Panc1 (cell line): ENCODE results near the gene IZUMO4. TPM values are rescaled to one million over a fixed set of nuclear protein-coding genes. Genes with fewer than 3 reads are reported as not detected.

Experiments
- ATAC-seq: fragments of 200-7000 bp; cut with Tn5 transposase; 2 replicates; pipeline ENCODE4 v1.9.1; 2020; ENCODE audit warnings: mild to moderate bottlenecking, moderate library complexity
- BruUV-seq: library from RNA; stranded (reverse); fragments of 400-500 nt; replicated peaks from 2 replicates; lab custom pipeline; 2021; lab: Mats Ljungman, UMichigan
- CTCF ChIA-PET: fragments of 300-600 bp; sonication (Branson Sonifier 250); formaldehyde crosslinking; loops from one replicate; lab custom pipeline; 2022; ENCODE audit warnings: antibody characterized with exemption; lab: Charles Lee
- POLR2A ChIA-PET: fragments of 300-600 bp; sonication (Branson Sonifier 250); formaldehyde crosslinking; loops from one replicate; lab custom pipeline; 2022; ENCODE audit warnings: antibody characterized with exemption; lab: Charles Lee
- DNase-seq: peaks from one replicate; pipeline ENCODE4 v3.0.0-alpha.2; 2010; ENCODE audit warnings: low read depth, low spot score
- H3K27ac ChIP-seq: 2 replicates; pipeline ENCODE4 v1.5.1; 2011; ENCODE audit warnings: mild to moderate bottlenecking, low read length, inconsistent platforms
- H3K27me3 ChIP-seq: fragments of 200-500 bp; sonication (Bioruptor generic); 2 replicates; pipeline ENCODE4 v1.6.0; 2014; ENCODE audit warnings: low read length, inconsistent platforms; ENCODE audit not compliant: control insufficient read depth, insufficient read depth
- H3K36me3 ChIP-seq: fragments of 200-500 bp; sonication (Bioruptor generic); 2 replicates; pipeline ENCODE4 v1.5.1; 2014; ENCODE audit warnings: inconsistent platforms, mild to moderate bottlenecking, low read length, moderate library complexity; ENCODE audit not compliant: control insufficient read depth, insufficient read depth
- H3K4me1 ChIP-seq: 2 replicates; pipeline ENCODE4 v1.5.1; 2011; ENCODE audit warnings: inconsistent platforms, mild to moderate bottlenecking, low read length, moderate library complexity; ENCODE audit not compliant: control insufficient read depth, insufficient read depth
- H3K4me3 ChIP-seq, 2 experiments: 2 replicates each; pipeline ENCODE4 v1.5.1; 2011 to 2012; ENCODE audit warnings: low read depth in 2 of 2, low read length in 2 of 2, mild to moderate bottlenecking in 2 of 2, inconsistent platforms in 1 of 2, moderate library complexity in 1 of 2
- H3K9me3 ChIP-seq: fragments of 200-500 bp; sonication (Bioruptor generic); 2 replicates; pipeline ENCODE4 v1.5.1; 2014; ENCODE audit warnings: low read depth, mild to moderate bottlenecking, inconsistent platforms, low read length, moderate library complexity; ENCODE audit not compliant: control insufficient read depth, insufficient read depth
- POLR2AphosphoS5 ChIP-seq: IDR thresholded peaks from 2 replicates; pipeline ENCODE4 v1.6.1; 2012; ENCODE audit warnings: mild to moderate bottlenecking, low read depth, low read length, moderate library complexity
- SIN3A ChIP-seq: IDR thresholded peaks from 2 replicates; pipeline ENCODE4 v1.6.1; 2012; ENCODE audit warnings: low read depth, mild to moderate bottlenecking, low read length, moderate library complexity, borderline replicate concordance; ENCODE audit not compliant: insufficient read depth
- TCF7L2 ChIP-seq: IDR thresholded peaks from 2 replicates; pipeline ENCODE4 v1.6.1; 2011; ENCODE audit warnings: mild to moderate bottlenecking, low read depth, low read length, inconsistent platforms
- in situ Hi-C: cut with HindIII; loops from 2 replicates; pipeline ENCODE4 v1.10.0; 2016; ENCODE audit warnings: low sequenced_read_pairs, low pct_unique_long_range_greater_than_20kb
- intact Hi-C: fragments of 100-400 bp; cut with micrococcal nuclease; formaldehyde crosslinking; loops from one replicate; pipeline ENCODE4 v1.10.0; 2022; ENCODE audit not compliant: unreplicated experiment
- total RNA-seq: library from RNA; stranded (reverse); gene quantifications from one replicate; pipeline ENCODE4 v1.2.1, GENCODE V29; 2021; ENCODE audit not compliant: unreplicated experiment
- TF ChIP-seq, protein P1 (sequence below): fragments of 450-650 bp; IDR thresholded peaks from 2 replicates; pipeline ENCODE4 v1.5.1; 2017; ENCODE audit warnings: mild to moderate bottlenecking
- TF ChIP-seq, protein P2 (sequence below), 2 experiments: IDR thresholded peaks; 2 replicates each; pipeline ENCODE4 v1.6.1; 2011 to 2012; ENCODE audit warnings: low read depth in 2 of 2, control low read depth in 1 of 2, low read length in 1 of 2, mild to moderate bottlenecking in 1 of 2, moderate library complexity in 1 of 2; ENCODE audit not compliant: insufficient read depth in 1 of 2

IZUMO4 gene
- total RNA-seq, 1 experiment from 2014 or later = 5.4 TPM

DNA sequence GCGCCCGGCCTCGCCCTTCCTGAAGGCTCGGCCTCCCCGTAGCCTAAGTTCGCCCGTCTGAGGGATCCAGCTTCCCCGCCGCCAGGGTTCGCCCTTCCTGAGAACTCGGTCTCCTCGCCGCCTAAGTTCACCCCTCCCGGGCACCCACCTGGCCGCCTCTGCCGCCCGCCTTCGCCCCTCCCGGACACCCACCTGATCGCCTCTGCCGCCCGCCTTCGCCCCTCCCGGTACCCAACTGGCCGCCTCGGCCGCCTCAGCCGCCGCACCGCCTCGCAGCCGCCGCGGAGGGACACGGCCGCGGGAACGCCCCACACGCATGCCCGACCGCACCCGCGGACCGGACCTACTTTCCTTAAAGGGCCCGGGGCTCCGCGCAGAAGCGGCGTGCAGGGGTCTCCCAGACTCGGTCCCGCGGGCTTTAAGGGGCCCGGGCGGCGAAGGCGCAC lies 658 bp upstream of the IZUMO4 start, which contains the start of gene MOB3A:
Gene MOB3A (minus strand): TSS at position 293 of the 446 bp plus-strand sequence. CDS start 17,766 bp downstream, outside the sequence.
- ATAC-seq (peak; percentile 77), DNase-seq (peak; percentile 4)
- H3K9me3 ChIP-seq = no peaks in the 10 kb centered on the region
- H3K4me3 ChIP-seq = peak within 1 kb of the TSS; percentile 62 to 69
- no TSS peak for BruUV-seq
- ChIA-PET CTCF (no interaction called here), POLR2A (no interaction called here)
- in situ Hi-C loops = no loop called here
- H3K36me3 ChIP-seq = no peaks in the 10 kb centered on the region; the same call in 1 of the 2 replicates
- peak within 1 kb of the TSS; percentile 78 for H3K27ac ChIP-seq
- 0 out of 2 replicates have a peak, but pooled peaks cover 3% of the 10 kb centered on the region for H3K4me1 ChIP-seq
- intact Hi-C loops = loop anchor here (2.0 kb wide), 1 partner anchor 19 kb away; no protein-coding TSS in a partner anchor
- no peaks in the 10 kb centered on the region for H3K27me3 ChIP-seq
- TF ChIP-seq SIN3A (peak; percentile 78; the same call in 1 of the 2 replicates), POLR2AphosphoS5 (peak; percentile 68; the same call in 1 of the 2 replicates), TCF7L2 (0 out of 2 replicates have a peak, but pooled peaks have one; percentile 34)
- TF ChIP-seq, protein P1, sequence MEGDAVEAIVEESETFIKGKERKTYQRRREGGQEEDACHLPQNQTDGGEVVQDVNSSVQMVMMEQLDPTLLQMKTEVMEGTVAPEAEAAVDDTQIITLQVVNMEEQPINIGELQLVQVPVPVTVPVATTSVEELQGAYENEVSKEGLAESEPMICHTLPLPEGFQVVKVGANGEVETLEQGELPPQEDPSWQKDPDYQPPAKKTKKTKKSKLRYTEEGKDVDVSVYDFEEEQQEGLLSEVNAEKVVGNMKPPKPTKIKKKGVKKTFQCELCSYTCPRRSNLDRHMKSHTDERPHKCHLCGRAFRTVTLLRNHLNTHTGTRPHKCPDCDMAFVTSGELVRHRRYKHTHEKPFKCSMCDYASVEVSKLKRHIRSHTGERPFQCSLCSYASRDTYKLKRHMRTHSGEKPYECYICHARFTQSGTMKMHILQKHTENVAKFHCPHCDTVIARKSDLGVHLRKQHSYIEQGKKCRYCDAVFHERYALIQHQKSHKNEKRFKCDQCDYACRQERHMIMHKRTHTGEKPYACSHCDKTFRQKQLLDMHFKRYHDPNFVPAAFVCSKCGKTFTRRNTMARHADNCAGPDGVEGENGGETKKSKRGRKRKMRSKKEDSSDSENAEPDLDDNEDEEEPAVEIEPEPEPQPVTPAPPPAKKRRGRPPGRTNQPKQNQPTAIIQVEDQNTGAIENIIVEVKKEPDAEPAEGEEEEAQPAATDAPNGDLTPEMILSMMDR = no peak

- no peak for DNase-seq
- ChIA-PET CTCF (no interaction called here), POLR2A (no interaction called here)
- BruUV-seq = no TSS peak
- H3K4me3 ChIP-seq = peak overlapping the region; percentile 44 to 56
- no peak overlapping the region for H3K27ac ChIP-seq
- TF ChIP-seq, protein P2, sequence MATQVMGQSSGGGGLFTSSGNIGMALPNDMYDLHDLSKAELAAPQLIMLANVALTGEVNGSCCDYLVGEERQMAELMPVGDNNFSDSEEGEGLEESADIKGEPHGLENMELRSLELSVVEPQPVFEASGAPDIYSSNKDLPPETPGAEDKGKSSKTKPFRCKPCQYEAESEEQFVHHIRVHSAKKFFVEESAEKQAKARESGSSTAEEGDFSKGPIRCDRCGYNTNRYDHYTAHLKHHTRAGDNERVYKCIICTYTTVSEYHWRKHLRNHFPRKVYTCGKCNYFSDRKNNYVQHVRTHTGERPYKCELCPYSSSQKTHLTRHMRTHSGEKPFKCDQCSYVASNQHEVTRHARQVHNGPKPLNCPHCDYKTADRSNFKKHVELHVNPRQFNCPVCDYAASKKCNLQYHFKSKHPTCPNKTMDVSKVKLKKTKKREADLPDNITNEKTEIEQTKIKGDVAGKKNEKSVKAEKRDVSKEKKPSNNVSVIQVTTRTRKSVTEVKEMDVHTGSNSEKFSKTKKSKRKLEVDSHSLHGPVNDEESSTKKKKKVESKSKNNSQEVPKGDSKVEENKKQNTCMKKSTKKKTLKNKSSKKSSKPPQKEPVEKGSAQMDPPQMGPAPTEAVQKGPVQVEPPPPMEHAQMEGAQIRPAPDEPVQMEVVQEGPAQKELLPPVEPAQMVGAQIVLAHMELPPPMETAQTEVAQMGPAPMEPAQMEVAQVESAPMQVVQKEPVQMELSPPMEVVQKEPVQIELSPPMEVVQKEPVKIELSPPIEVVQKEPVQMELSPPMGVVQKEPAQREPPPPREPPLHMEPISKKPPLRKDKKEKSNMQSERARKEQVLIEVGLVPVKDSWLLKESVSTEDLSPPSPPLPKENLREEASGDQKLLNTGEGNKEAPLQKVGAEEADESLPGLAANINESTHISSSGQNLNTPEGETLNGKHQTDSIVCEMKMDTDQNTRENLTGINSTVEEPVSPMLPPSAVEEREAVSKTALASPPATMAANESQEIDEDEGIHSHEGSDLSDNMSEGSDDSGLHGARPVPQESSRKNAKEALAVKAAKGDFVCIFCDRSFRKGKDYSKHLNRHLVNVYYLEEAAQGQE (IDR thresholded peaks at IDR 0.05; ENCODE audit: insufficient read depth in 1 of 2, low read depth in 2 of 2, low read length in 1 of 2) = no peak
- no peak for TF ChIP-seq POLR2AphosphoS5
- no peak for TF ChIP-seq SIN3A
- no peak for TF ChIP-seq TCF7L2
- TF ChIP-seq, protein P1 = no peak
- no peaks in the 10 kb centered on the region for H3K9me3 ChIP-seq
- H3K4me1 ChIP-seq = 0 out of 2 replicates have a peak, but pooled peaks cover 3% of the 10 kb centered on the region
- intact Hi-C loops = loop anchor here (2.0 kb wide), 1 partner anchor 21 kb away; no protein-coding TSS in a partner anchor
- H3K36me3 ChIP-seq = no peaks in the 10 kb centered on the region; the same call in 1 of the 2 replicates
- no peak for ATAC-seq
- no peaks in the 10 kb centered on the region for H3K27me3 ChIP-seq
- in situ Hi-C loops = no loop called here
These were observed 629 bp downstream of the IZUMO4 start for GRCh38 chr19:2097203-2097885.
